Measurements from ENCODE around the gene UTP15.

UTP15 gene

GRCh38 chr5:73565969-73566547 lies 515 bp downstream of the UTP15 start:
- DNase-seq (ENCODE audit: low read depth) = no peak

GRCh38 chr5:73582285-73583145 lies 17.0 kb downstream of the UTP15 start:
- DNase-seq (ENCODE audit: low read depth) = no peak

- DNase-seq (ENCODE audit: low read depth) = no peak
Observed at GRCh38 chr5:73587923-73588322, 22.4 kb downstream of the UTP15 start.

GRCh38 chr5:73591102-73591695 lies 25.7 kb downstream of the UTP15 start:
- peak; percentile 88 for DNase-seq (ENCODE audit: low read depth)

GRCh38 chr5:73591698-73592501 lies 26.4 kb downstream of the UTP15 start:
- DNase-seq (ENCODE audit: low read depth) = no peak

GRCh38 chr5:73592551-73592950 lies 27.0 kb downstream of the UTP15 start:
- no peak for DNase-seq (ENCODE audit: low read depth)

GRCh38 chr5:73596705-73597328 lies 31.3 kb downstream of the UTP15 start:
- DNase-seq (ENCODE audit: low read depth) = no peak

GRCh38 chr5:73599380-73599779 lies 33.8 kb downstream of the UTP15 start:
- DNase-seq (ENCODE audit: low read depth) = no peak

GRCh38 chr5:73603998-73604397 lies 38.5 kb downstream of the UTP15 start:
- DNase-seq (ENCODE audit: low read depth) = no peak

- no peak for DNase-seq (ENCODE audit: low read depth)
Observed at GRCh38 chr5:73605223-73606087, 39.9 kb downstream of the UTP15 start.

- DNase-seq (ENCODE audit: low read depth) = no peak
Observed at GRCh38 chr5:73606206-73606753, 40.7 kb downstream of the UTP15 start.

GRCh38 chr5:73607228-73607627 lies 41.7 kb downstream of the UTP15 start:
- DNase-seq (ENCODE audit: low read depth) = no peak

GRCh38 chr5:73612799-73613198 lies 47.3 kb downstream of the UTP15 start:
- no peak for DNase-seq (ENCODE audit: low read depth)

- DNase-seq (ENCODE audit: low read depth) = no peak
Observed at GRCh38 chr5:73615085-73615484, 49.5 kb downstream of the UTP15 start.

GRCh38 chr5:73615947-73616346 lies 50.4 kb downstream of the UTP15 start:
- no peak for DNase-seq (ENCODE audit: low read depth)

GRCh38 chr5:73617510-73618279 lies 52.2 kb downstream of the UTP15 start:
- DNase-seq (ENCODE audit: low read depth) = no peak

GRCh38 chr5:73619606-73620333 lies 54.2 kb downstream of the UTP15 start:
- no peak for DNase-seq (ENCODE audit: low read depth)

GRCh38 chr5:73620334-73620687 lies 54.8 kb downstream of the UTP15 start:
- no peak for DNase-seq (ENCODE audit: low read depth)

- no peak for DNase-seq (ENCODE audit: low read depth)
Observed at GRCh38 chr5:73623060-73623459, 57.5 kb downstream of the UTP15 start.

Measured in fibroblast of the conjunctiva (primary cell).